SK-N-SH (cell line): ENCODE measurements around the gene CCN5.

Experiments used
- NRF1 ChIP-seq: IDR thresholded peaks from 2 replicates; pipeline ENCODE4 v1.6.1; 2012; ENCODE audit warnings: low read depth, mild to moderate bottlenecking, low read length
- RAD21 ChIP-seq: IDR thresholded peaks from 2 replicates; pipeline ENCODE4 v1.6.1; 2012; ENCODE audit warnings: mild to moderate bottlenecking, low read length
- TEAD4 ChIP-seq: IDR thresholded peaks from 2 replicates; pipeline ENCODE4 v1.4.0; 2012; ENCODE audit warnings: mild to moderate bottlenecking, borderline replicate concordance; ENCODE audit not compliant: insufficient read depth

- TF ChIP-seq TEAD4, result no peak
- TF ChIP-seq RAD21, result no peak
- TF ChIP-seq NRF1, result no peak
Observed at GRCh38 chr20:44705364-44706094, 9.6 kb upstream of the CCN5 start.
